Left forelimb (tissue), 1 donor: ENCODE data around the gene SMNDC1.
"Not testable (repeated sequence)": the region's sequence is repeated elsewhere in the genome, so short reads cannot be mapped to it uniquely, and the experiment has no call there.

Source experiments
- DNase-seq: peaks from one replicate; pipeline ENCODE4 v3.0.0-alpha.2; 2018; ENCODE audit warnings: low spot score

Gene SMNDC1

GRCh38 chr10:110279407-110279986 lies 25.2 kb downstream of the SMNDC1 start:
- no peak for DNase-seq

GRCh38 chr10:110278562-110279406 lies 25.9 kb downstream of the SMNDC1 start:
- DNase-seq: no peak

GRCh38 chr10:110277591-110277990 lies 27.1 kb downstream of the SMNDC1 start:
- DNase-seq: no peak

GRCh38 chr10:110276603-110277002 lies 28.1 kb downstream of the SMNDC1 start:
- no peak for DNase-seq

- DNase-seq: no peak
Observed at GRCh38 chr10:110275128-110275729, 29.5 kb downstream of the SMNDC1 start.

GRCh38 chr10:110274647-110275046 lies 30.1 kb downstream of the SMNDC1 start:
- no peak for DNase-seq

- no peak for DNase-seq
Observed at GRCh38 chr10:110274072-110274627, 30.6 kb downstream of the SMNDC1 start.

GRCh38 chr10:110273474-110273873 lies 31.2 kb downstream of the SMNDC1 start:
- DNase-seq: no peak

- not testable (repeated sequence) for DNase-seq
Observed at GRCh38 chr10:110272995-110273394, 31.7 kb downstream of the SMNDC1 start.

GRCh38 chr10:110269374-110270318 lies 35.1 kb downstream of the SMNDC1 start:
- no peak for DNase-seq

GRCh38 chr10:110268971-110269370 lies 35.7 kb downstream of the SMNDC1 start:
- DNase-seq: no peak

GRCh38 chr10:110268442-110268841 lies 36.3 kb downstream of the SMNDC1 start:
- DNase-seq: no peak

- DNase-seq: no peak
Observed at GRCh38 chr10:110267276-110267675, 37.4 kb downstream of the SMNDC1 start.

GRCh38 chr10:110265573-110266193 lies 39.0 kb downstream of the SMNDC1 start:
- DNase-seq: no peak

- DNase-seq: no peak
Observed at GRCh38 chr10:110263164-110263563, 41.6 kb downstream of the SMNDC1 start.

GRCh38 chr10:110260746-110261477 lies 43.8 kb downstream of the SMNDC1 start:
- DNase-seq: no peak

GRCh38 chr10:110259317-110259716 lies 45.4 kb downstream of the SMNDC1 start:
- DNase-seq: no peak

GRCh38 chr10:110258542-110258941 lies 46.2 kb downstream of the SMNDC1 start:
- DNase-seq: no peak

- no peak for DNase-seq
Observed at GRCh38 chr10:110254467-110254866, 50.3 kb downstream of the SMNDC1 start.

- no peak for DNase-seq
Observed at GRCh38 chr10:110252151-110252550, 52.6 kb downstream of the SMNDC1 start.

- not testable (repeated sequence) for DNase-seq
Observed at GRCh38 chr10:110251392-110251791, 53.3 kb downstream of the SMNDC1 start.
